SU-DHL-6 (cell line): Measurements from ENCODE around the gene MYH7B.

Experiments
- H2AFZ ChIP-seq: fragments of 200-600 bp; sonication (generic); 2 replicates; pipeline ENCODE4 v1.6.1; 2014; ENCODE audit warnings: low read depth, mild to moderate bottlenecking, moderate library complexity, mixed read lengths, antibody characterized with exemption, low read length; ENCODE audit not compliant: severe bottlenecking
- H3F3A ChIP-seq: fragments of 200-600 bp; shearing (Covaris generic); 2 replicates; pipeline ENCODE4 v1.6.0; 2016; ENCODE audit warnings: antibody characterized with exemption, mild to moderate bottlenecking; ENCODE audit not compliant: insufficient read depth
- H3K27ac ChIP-seq: fragments of 200-600 bp; sonication (generic); 2 replicates; pipeline ENCODE4 v1.5.1; 2016; ENCODE audit warnings: low read depth, mild to moderate bottlenecking, low read length, moderate library complexity, mixed read lengths
- H3K27me3 ChIP-seq: fragments of 200-600 bp; sonication (generic), shearing (Covaris generic); 2 replicates; pipeline ENCODE4 v1.6.0; 2014; ENCODE audit warnings: mild to moderate bottlenecking, low read length
- H3K36me3 ChIP-seq: fragments of 200-600 bp; sonication (generic); 2 replicates; pipeline ENCODE4 v1.6.1; 2014; ENCODE audit warnings: mild to moderate bottlenecking, low read length, mixed read lengths
- H3K4me2 ChIP-seq: fragments of 300-600, 200-600 bp; shearing (Covaris generic), sonication (generic); 2 replicates; pipeline ENCODE4 v1.6.0; 2014; ENCODE audit warnings: low read length, low read depth, mild to moderate bottlenecking; ENCODE audit not compliant: poor library complexity, severe bottlenecking
- H3K4me3 ChIP-seq: fragments of 200-600 bp; sonication (generic); 2 replicates; pipeline ENCODE4 v1.5.1; 2014; ENCODE audit warnings: antibody characterized with exemption, low read length, mild to moderate bottlenecking, mixed read lengths; ENCODE audit not compliant: insufficient read depth, poor library complexity, severe bottlenecking
- H3K79me2 ChIP-seq: fragments of 200-600 bp; sonication (generic); 2 replicates; pipeline ENCODE4 v1.6.1; 2014; ENCODE audit warnings: mild to moderate bottlenecking, low read length, moderate library complexity; ENCODE audit not compliant: insufficient read depth
- H3K9ac ChIP-seq: fragments of 200-600 bp; sonication (generic); 2 replicates; pipeline ENCODE4 v1.7.0; 2014; ENCODE audit warnings: mild to moderate bottlenecking, low read length
- H3K9me2 ChIP-seq: fragments of 200-600 bp; sonication (generic); replicated peaks from 2 replicates; pipeline ENCODE4 v1.6.1; 2014; ENCODE audit warnings: low read length; ENCODE audit not compliant: insufficient read depth
- H3K9me3 ChIP-seq: fragments of 200-600 bp; sonication (generic); 2 replicates; pipeline ENCODE4 v1.6.1; 2014; ENCODE audit warnings: low read length, mixed read lengths; ENCODE audit not compliant: insufficient read depth
- H4K20me1 ChIP-seq: fragments of 200-600 bp; sonication (generic); 2 replicates; pipeline ENCODE4 v1.6.1; 2014; ENCODE audit warnings: low read depth, mild to moderate bottlenecking, antibody characterized with exemption, low read length, moderate library complexity, mixed read lengths
- EZH2phosphoT487 ChIP-seq: fragments of 200-600 bp; sonication (generic), shearing (Covaris generic); conservative IDR thresholded peaks from 2 replicates; pipeline ENCODE4 v1.6.1; 2018; ENCODE audit warnings: mild to moderate bottlenecking, antibody characterized with exemption, low read length, moderate library complexity, mixed read lengths
- TF ChIP-seq, protein P1 (sequence below): fragments of 200-600 bp; sonication (generic); IDR thresholded peaks from one replicate; pipeline ENCODE4 v1.5.1; 2017; ENCODE audit warnings: antibody characterized with exemption, mild to moderate bottlenecking, low read length, moderate library complexity; ENCODE audit not compliant: insufficient read depth, poor library complexity, severe bottlenecking

Gene MYH7B

DNA sequence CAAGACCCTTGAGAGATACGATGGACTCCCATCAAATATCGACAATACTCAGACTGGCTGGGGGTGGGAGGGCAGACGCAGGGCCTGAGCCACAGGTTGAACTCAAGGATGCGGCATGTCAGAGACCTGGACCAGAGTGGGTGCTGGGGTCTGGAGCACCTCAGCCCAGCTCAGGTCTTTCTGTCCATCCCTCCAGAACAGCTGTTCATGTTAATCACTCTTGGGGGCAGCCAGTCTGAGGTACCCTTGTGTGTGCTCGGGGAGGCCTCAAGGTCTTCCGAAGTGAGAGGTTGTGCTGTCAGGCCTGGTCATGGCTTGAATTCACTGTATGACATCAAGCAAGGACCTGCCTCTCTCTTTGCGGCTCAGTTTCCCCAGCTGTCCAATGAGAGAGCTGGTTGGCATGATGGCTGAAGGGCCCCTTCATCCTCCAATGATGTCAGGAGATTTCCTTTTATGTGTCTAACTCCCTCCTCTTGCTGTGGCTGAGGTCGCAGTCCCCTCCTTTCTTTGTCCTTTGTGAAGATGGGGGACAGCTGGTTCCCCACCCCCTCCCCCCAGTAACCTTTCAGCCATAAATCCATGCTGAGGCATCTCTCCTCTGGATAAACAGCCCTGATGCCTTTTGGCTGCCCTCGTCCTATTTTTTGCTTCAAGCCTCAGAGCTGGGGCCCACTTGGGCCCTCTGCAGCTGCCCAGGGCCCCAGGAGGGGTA, 15.3 kb downstream of the MYH7B start:
- H3K27me3 ChIP-seq = no peaks in the 10 kb centered on the region
- H4K20me1 ChIP-seq = no peaks in the 10 kb centered on the region
- H3F3A ChIP-seq = no peaks in the 10 kb centered on the region
- no peak overlapping the region for H3K27ac ChIP-seq
- H3K9me3 ChIP-seq = no peaks in the 10 kb centered on the region
- no peaks in the 10 kb centered on the region for H3K9me2 ChIP-seq
- no peak overlapping the region for H3K9ac ChIP-seq
- H3K4me2 ChIP-seq = no peak overlapping the region
- no peaks in the 10 kb centered on the region for H3K36me3 ChIP-seq
- H3K79me2 ChIP-seq = no peaks in the 10 kb centered on the region
- TF ChIP-seq EZH2phosphoT487 = no peak
- TF ChIP-seq, protein P1, sequence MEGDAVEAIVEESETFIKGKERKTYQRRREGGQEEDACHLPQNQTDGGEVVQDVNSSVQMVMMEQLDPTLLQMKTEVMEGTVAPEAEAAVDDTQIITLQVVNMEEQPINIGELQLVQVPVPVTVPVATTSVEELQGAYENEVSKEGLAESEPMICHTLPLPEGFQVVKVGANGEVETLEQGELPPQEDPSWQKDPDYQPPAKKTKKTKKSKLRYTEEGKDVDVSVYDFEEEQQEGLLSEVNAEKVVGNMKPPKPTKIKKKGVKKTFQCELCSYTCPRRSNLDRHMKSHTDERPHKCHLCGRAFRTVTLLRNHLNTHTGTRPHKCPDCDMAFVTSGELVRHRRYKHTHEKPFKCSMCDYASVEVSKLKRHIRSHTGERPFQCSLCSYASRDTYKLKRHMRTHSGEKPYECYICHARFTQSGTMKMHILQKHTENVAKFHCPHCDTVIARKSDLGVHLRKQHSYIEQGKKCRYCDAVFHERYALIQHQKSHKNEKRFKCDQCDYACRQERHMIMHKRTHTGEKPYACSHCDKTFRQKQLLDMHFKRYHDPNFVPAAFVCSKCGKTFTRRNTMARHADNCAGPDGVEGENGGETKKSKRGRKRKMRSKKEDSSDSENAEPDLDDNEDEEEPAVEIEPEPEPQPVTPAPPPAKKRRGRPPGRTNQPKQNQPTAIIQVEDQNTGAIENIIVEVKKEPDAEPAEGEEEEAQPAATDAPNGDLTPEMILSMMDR = no peak
- H2AFZ ChIP-seq = no peak overlapping the region
- no peak overlapping the region for H3K4me3 ChIP-seq

DNA sequence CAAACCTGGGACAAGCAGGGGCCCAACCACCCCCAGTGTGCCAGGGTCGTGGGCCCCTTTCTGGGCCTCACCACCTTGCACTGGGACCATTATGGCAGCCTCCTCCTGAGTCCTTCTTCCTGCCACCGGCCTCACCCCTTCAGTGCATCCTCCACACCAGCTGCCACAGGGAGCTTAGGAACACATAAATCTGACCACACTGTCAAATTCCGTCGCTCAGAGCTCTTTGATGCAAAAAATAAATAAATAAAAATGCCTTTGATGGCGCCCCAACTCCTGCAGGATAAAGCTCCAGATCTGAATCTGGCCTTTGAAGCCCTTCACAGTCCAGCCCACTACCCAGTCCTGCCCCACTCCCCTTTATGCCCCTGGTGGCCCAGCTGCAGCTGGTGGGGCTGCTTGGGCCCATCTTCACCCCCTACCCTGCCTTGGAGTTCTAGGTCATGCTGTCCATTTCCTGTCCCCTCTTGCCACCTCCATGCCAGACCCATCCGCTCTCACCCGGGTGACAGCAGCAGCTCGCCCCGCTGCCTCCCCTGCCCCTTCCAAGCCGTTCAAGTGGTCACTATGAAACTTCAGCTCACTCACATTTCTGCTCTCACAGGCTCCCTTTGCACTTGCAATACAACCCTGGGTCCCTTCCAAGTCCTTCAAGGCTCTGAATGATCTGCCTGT, 16.0 kb downstream of the MYH7B start:
- TF ChIP-seq, protein P1 = no peak

DNA sequence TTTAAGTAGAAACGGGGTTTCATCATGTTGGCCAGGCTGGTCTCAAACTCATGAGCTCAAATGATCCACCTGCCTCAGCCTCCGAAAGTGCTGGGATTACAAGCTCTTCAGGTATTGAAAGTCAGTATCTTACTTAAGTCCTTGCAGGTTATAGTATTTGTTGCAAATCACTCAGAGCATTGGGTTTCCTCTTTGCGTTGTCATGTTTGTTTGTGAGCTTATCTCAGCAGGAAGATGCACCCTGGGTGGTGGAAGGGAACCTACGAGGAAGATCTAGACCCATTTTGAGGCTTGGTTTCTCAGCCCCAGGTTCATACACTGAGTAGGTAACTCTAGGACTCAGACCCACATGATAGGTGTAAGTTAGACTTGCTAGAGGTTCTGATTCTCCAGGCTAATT, 18.6 kb downstream of the MYH7B start:
- Histone ChIP-seq H3K27ac (no peak overlapping the region), H2AFZ (no peak overlapping the region), H3K9me2 (no peaks in the 10 kb centered on the region), H3K79me2 (no peaks in the 10 kb centered on the region), H3K27me3 (no peaks in the 10 kb centered on the region), H3K9me3 (no peaks in the 10 kb centered on the region), H3K36me3 (no peaks in the 10 kb centered on the region), H3K9ac (no peak overlapping the region), H3F3A (no peaks in the 10 kb centered on the region), H3K4me3 (no peak overlapping the region), H4K20me1 (no peaks in the 10 kb centered on the region), H3K4me2 (no peak overlapping the region)
- TF ChIP-seq EZH2phosphoT487 = no peak
- TF ChIP-seq, protein P1 = no peak

More for the DNA sequence above, 16.0 kb downstream of the MYH7B start:
- no peak overlapping the region for H3K9ac ChIP-seq
- no peaks in the 10 kb centered on the region for H3K9me3 ChIP-seq
- H3K4me2 ChIP-seq = no peak overlapping the region
- H3F3A ChIP-seq = no peaks in the 10 kb centered on the region
- H3K36me3 ChIP-seq = no peaks in the 10 kb centered on the region
- H2AFZ ChIP-seq = no peak overlapping the region
- H4K20me1 ChIP-seq = no peaks in the 10 kb centered on the region
- H3K27me3 ChIP-seq = no peaks in the 10 kb centered on the region
- H3K9me2 ChIP-seq = no peaks in the 10 kb centered on the region
- H3K27ac ChIP-seq = no peak overlapping the region
- H3K79me2 ChIP-seq = no peaks in the 10 kb centered on the region
- H3K4me3 ChIP-seq = no peak overlapping the region
